ENCODE results near the gene NCF2.

Gene NCF2

GRCh38 chr1:183611021-183611420 lies 20.8 kb upstream of the NCF2 start:
- no peak for FAIRE-seq

- FAIRE-seq = no peak
Measured at GRCh38 chr1:183609759-183610452, 19.6 kb upstream of the NCF2 start.

GRCh38 chr1:183609313-183609712 lies 19.1 kb upstream of the NCF2 start:
- no peak for FAIRE-seq

GRCh38 chr1:183607322-183607980 lies 17.2 kb upstream of the NCF2 start:
- no peak for FAIRE-seq

- FAIRE-seq = no peak
Measured at GRCh38 chr1:183605904-183606303, 15.6 kb upstream of the NCF2 start.

- FAIRE-seq = no peak
Measured at GRCh38 chr1:183604815-183605214, 14.6 kb upstream of the NCF2 start.

GRCh38 chr1:183604038-183604808 lies 14.0 kb upstream of the NCF2 start:
- FAIRE-seq = no peak

- FAIRE-seq = no peak
Measured at GRCh38 chr1:183602510-183602909, 12.3 kb upstream of the NCF2 start.

GRCh38 chr1:183600634-183601033 lies 10.4 kb upstream of the NCF2 start:
- FAIRE-seq = no peak

GRCh38 chr1:183600136-183600535 lies 9.9 kb upstream of the NCF2 start:
- FAIRE-seq = no peak

- no peak for FAIRE-seq
Measured at GRCh38 chr1:183598386-183598785, 8.1 kb upstream of the NCF2 start.

- FAIRE-seq = no peak
Measured at GRCh38 chr1:183597656-183598347, 7.5 kb upstream of the NCF2 start.

GRCh38 chr1:183596500-183596899 lies 6.2 kb upstream of the NCF2 start:
- no peak for FAIRE-seq

GRCh38 chr1:183595537-183595936 lies 5.3 kb upstream of the NCF2 start:
- FAIRE-seq = no peak

- FAIRE-seq = no peak
Measured at GRCh38 chr1:183593356-183593755, 3.1 kb upstream of the NCF2 start.

- no peak for FAIRE-seq
Measured at GRCh38 chr1:183592733-183593132, 2.5 kb upstream of the NCF2 start.

- no peak for FAIRE-seq
Measured at GRCh38 chr1:183589874-183590243, 400 bp downstream of the NCF2 start.

- FAIRE-seq = no peak
Measured at GRCh38 chr1:183589384-183589783, 875 bp downstream of the NCF2 start.

GRCh38 chr1:183588827-183589226 lies 1.4 kb downstream of the NCF2 start:
- no peak for FAIRE-seq

GRCh38 chr1:183586926-183587325 lies 3.3 kb downstream of the NCF2 start:
- FAIRE-seq = no peak

GRCh38 chr1:183586455-183586854 lies 3.8 kb downstream of the NCF2 start:
- FAIRE-seq = no peak

- FAIRE-seq = no peak
Measured at GRCh38 chr1:183585038-183585437, 5.2 kb downstream of the NCF2 start.

GRCh38 chr1:183584147-183584546 lies 6.1 kb downstream of the NCF2 start:
- no peak for FAIRE-seq

Data from colon (tissue), 2 donors.